ENCODE results near the gene MRPS22. TPM values are rescaled to one million over a fixed set of nuclear protein-coding genes. Genes with fewer than 3 reads are reported as not detected.

MRPS22 gene
- total and polyA plus RNA-seq, 2 donors (not counting 3 experiments of a cell fraction or from before 2014, with no cell fraction given): 33.8 to 45.6 TPM

DNA sequence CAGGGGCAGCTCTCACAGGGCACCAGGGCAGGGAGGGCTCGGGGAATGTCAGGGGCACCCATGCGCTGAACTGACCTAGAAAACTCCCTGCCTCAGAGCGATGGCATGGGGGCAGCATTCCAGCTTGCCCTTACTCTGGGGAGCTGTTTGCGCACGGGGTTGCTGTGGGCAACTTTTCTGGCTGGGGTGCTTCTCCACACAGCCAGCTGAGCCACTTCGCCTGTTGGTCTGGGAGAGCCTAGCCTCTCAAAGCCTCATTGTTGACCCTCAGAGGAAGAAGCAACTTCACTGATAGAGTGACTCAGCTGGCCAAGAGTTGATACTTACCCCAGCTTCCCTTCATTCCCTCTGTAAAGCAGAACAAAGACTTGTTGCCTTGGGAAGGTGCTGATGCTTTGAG is 42.6 kb upstream of the MRPS22 start:
- BruUV-seq (replicated peaks): no TSS peak
- no peak overlapping the region for H3K27ac ChIP-seq (ENCODE audit: insufficient read depth, low read depth, low read length)
- no peaks in the 10 kb centered on the region for H3K9me3 ChIP-seq (replicated peaks; ENCODE audit: control insufficient read depth, insufficient read depth, low read length)
- H3K4me1 ChIP-seq (ENCODE audit: control insufficient read depth, extremely low read depth, insufficient read depth, low read length): no peaks in the 10 kb centered on the region
- no peak overlapping the region for H3K4me3 ChIP-seq (replicated peaks in 1 of 3; ENCODE audit: insufficient read depth in 1 of 3, low read depth in 1 of 3, low read length in 3 of 3)
- H3K79me2 ChIP-seq (ENCODE audit: control insufficient read depth, insufficient read depth, low read length): no peaks in the 10 kb centered on the region
- H4K20me1 ChIP-seq (replicated peaks; ENCODE audit: control insufficient read depth, extremely low read depth, insufficient read depth, low read length): no peaks in the 10 kb centered on the region
- POLR2A ChIA-PET: no interaction called here
- intact Hi-C loops (cut with micrococcal nuclease): no loop called here
- dilution Hi-C loops (cut with MboI; ENCODE audit: extremely low pct_ligation_motif_present, low sequenced_read_pairs): no loop called here
- DNase-seq (ENCODE audit: low read depth, low spot score) (no peak), FAIRE-seq (no peak)
- no peaks in the 10 kb centered on the region for H3K9me1 ChIP-seq (replicated peaks; ENCODE audit: control insufficient read depth, extremely low read depth, insufficient read depth, low read length)
- H3K36me3 ChIP-seq (ENCODE audit: control insufficient read depth in 2 of 2, extremely low read depth in 1 of 2, insufficient read depth in 2 of 2, low read length in 2 of 2): no peaks in the 10 kb centered on the region
- CTCF ChIA-PET: interaction anchor here (1.2 to 1.4 kb wide), 2 partner anchors 19 to 189 kb away, joined by 3 to 4 read pairs; no protein-coding TSS in a partner anchor
- H3K9ac ChIP-seq (replicated peaks; ENCODE audit: extremely low read depth, insufficient read depth, low read length): no peak overlapping the region
- H3K4me2 ChIP-seq (ENCODE audit: insufficient read depth, low read length): no peak overlapping the region
- TF ChIP-seq GATA2 (IDR thresholded peaks at IDR 0.05; ENCODE audit: insufficient read depth, insufficient read length, low read depth, low read length) (no peak), POLR2A (IDR thresholded peaks at IDR 0.05; ENCODE audit: low read depth, low read length) (no peak), POLR2AphosphoS5 (IDR thresholded peaks at IDR 0.05; ENCODE audit: insufficient read depth, low read depth, low read length) (no peak), MYC (IDR thresholded peaks at IDR 0.05; ENCODE audit: low read depth, low read length) (no peak), FOS (IDR thresholded peaks at IDR 0.05; ENCODE audit: borderline replicate concordance, insufficient read depth, low read length) (no peak), EZH2 (IDR thresholded peaks at IDR 0.05; ENCODE audit: borderline replicate concordance, low read depth, low read length, severe bottlenecking) (no peak), JUN (IDR thresholded peaks at IDR 0.05; ENCODE audit: borderline replicate concordance, insufficient read depth, insufficient read length, low read depth) (no peak)
- TF ChIP-seq, protein P1, sequence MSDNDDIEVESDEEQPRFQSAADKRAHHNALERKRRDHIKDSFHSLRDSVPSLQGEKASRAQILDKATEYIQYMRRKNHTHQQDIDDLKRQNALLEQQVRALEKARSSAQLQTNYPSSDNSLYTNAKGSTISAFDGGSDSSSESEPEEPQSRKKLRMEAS (IDR thresholded peaks at IDR 0.05; ENCODE audit: insufficient read depth, insufficient read length): no peak
- TF ChIP-seq, protein P2, sequence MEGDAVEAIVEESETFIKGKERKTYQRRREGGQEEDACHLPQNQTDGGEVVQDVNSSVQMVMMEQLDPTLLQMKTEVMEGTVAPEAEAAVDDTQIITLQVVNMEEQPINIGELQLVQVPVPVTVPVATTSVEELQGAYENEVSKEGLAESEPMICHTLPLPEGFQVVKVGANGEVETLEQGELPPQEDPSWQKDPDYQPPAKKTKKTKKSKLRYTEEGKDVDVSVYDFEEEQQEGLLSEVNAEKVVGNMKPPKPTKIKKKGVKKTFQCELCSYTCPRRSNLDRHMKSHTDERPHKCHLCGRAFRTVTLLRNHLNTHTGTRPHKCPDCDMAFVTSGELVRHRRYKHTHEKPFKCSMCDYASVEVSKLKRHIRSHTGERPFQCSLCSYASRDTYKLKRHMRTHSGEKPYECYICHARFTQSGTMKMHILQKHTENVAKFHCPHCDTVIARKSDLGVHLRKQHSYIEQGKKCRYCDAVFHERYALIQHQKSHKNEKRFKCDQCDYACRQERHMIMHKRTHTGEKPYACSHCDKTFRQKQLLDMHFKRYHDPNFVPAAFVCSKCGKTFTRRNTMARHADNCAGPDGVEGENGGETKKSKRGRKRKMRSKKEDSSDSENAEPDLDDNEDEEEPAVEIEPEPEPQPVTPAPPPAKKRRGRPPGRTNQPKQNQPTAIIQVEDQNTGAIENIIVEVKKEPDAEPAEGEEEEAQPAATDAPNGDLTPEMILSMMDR (IDR thresholded peaks at IDR 0.05; ENCODE audit: extremely low read depth in 1 of 2, insufficient read depth in 1 of 2, low read depth in 1 of 2, low read length in 2 of 2): no peak
- H2AFZ ChIP-seq (ENCODE audit: low read depth, low read length): no peak overlapping the region
- H3K27me3 ChIP-seq (ENCODE audit: control insufficient read depth in 2 of 2, insufficient read depth in 2 of 2, low read length in 2 of 2): no peaks in the 10 kb centered on the region

All from endothelial cell of umbilical vein (primary cell).